Astrocyte of the spinal cord (primary cell): ENCODE data around the gene CUL3.
A peak's percentile ranks its signal among the peaks of the same experiment; 100 is the strongest.

Experiments used
- DNase-seq: peaks from one replicate; pipeline ENCODE4 v3.0.0; 2011; ENCODE audit warnings: low read depth, low spot score
- H3K4me3 ChIP-seq: 2 replicates; pipeline ENCODE4 v1.5.1; 2011; ENCODE audit warnings: low read depth, mild to moderate bottlenecking, low read length, moderate library complexity
- CTCF ChIP-seq: IDR thresholded peaks from 2 replicates; pipeline ENCODE4 v1.5.1; 2012; ENCODE audit warnings: low read depth, mild to moderate bottlenecking, low read length, inconsistent platforms
- in situ Hi-C: cut with HindIII; loops from 2 replicates; pipeline ENCODE4 v1.10.0; 2017; ENCODE audit warnings: low sequenced_read_pairs

The CUL3 gene

GRCh38 chr2:224580248-224580647 is 4.9 kb downstream of the CUL3 start:
- in situ Hi-C loops, result no loop called here
- H3K4me3 ChIP-seq, result no peak overlapping the region
- no peak for TF ChIP-seq CTCF
- no peak for DNase-seq

- no peak overlapping the region for H3K4me3 ChIP-seq
- peak; percentile 40 for DNase-seq
- no peak for TF ChIP-seq CTCF
- in situ Hi-C loops, result no loop called here
Observed at GRCh38 chr2:224579411-224579810, 5.8 kb downstream of the CUL3 start.

GRCh38 chr2:224577541-224577940 is 7.6 kb downstream of the CUL3 start:
- TF ChIP-seq CTCF, result no peak
- no peak overlapping the region for H3K4me3 ChIP-seq
- no peak for DNase-seq
- in situ Hi-C loops, result no loop called here

GRCh38 chr2:224576088-224576715 is 9.0 kb downstream of the CUL3 start:
- H3K4me3 ChIP-seq, result no peak overlapping the region
- in situ Hi-C loops, result no loop called here
- no peak for TF ChIP-seq CTCF
- no peak for DNase-seq

- no peak overlapping the region for H3K4me3 ChIP-seq
- TF ChIP-seq CTCF, result no peak
- DNase-seq, result no peak
- in situ Hi-C loops, result no loop called here
Observed at GRCh38 chr2:224574423-224575084, 10.6 kb downstream of the CUL3 start.

GRCh38 chr2:224573724-224574123 is 11.4 kb downstream of the CUL3 start:
- H3K4me3 ChIP-seq, result no peak overlapping the region
- DNase-seq, result no peak
- no peak for TF ChIP-seq CTCF
- in situ Hi-C loops, result no loop called here

- no peak for TF ChIP-seq CTCF
- no peak overlapping the region for H3K4me3 ChIP-seq
- DNase-seq, result no peak
- in situ Hi-C loops, result no loop called here
Observed at GRCh38 chr2:224572338-224572737, 12.8 kb downstream of the CUL3 start.
